Germinal center (tissue), 1 donor: Measurements from ENCODE around the gene PARD3.
"Not testable (repeated sequence)": the region's sequence is repeated elsewhere in the genome, so short reads cannot be mapped to it uniquely, and the experiment has no call there.

Experiments
- DNase-seq: peaks from one replicate; pipeline ENCODE4 v3.0.0; 2012; ENCODE audit warnings: mixed read lengths, low spot score

PARD3 gene

GRCh38 chr10:34098821-34099567 lies 716.1 kb downstream of the PARD3 start:
- DNase-seq, result no peak

DNA sequence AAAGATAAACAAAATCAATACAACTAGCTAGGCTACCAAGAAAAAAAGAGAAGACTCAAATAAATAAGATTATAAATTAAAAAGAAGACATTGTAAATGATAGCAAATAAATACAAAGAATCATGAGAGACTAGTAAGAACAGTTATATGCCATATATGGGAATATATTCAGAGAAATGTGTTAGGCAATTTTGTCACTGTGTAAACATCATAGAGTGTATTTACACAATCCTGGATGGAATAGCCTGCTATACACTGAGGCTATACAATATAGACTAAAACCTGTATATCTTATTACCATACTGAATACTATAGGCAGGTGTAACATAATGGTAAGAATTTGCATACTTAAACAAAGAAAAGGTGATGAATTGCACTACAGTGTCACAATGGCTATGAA lies 717.4 kb downstream of the PARD3 start:
- no peak for DNase-seq

DNA sequence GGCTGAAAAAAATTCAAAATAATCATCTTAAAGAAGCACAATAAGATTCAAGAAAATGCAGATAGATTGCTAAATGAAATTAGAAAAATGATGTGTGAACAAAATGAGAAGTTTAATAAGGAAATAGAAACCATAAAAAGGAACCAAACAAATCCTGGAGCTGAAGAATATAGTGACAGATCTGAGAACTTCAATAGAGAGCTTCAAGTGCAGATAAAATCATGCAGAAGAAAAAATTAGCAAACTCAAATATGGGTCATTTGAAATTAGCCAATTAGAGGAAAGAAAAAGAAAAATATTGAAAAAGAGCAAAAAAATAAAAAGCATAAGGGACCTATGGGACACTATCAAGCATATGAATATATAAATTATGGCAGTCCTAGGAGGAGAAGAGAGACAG lies 720.1 kb downstream of the PARD3 start:
- DNase-seq, result no peak

GRCh38 chr10:34094146-34094696 lies 720.9 kb downstream of the PARD3 start:
- DNase-seq, result no peak

DNA sequence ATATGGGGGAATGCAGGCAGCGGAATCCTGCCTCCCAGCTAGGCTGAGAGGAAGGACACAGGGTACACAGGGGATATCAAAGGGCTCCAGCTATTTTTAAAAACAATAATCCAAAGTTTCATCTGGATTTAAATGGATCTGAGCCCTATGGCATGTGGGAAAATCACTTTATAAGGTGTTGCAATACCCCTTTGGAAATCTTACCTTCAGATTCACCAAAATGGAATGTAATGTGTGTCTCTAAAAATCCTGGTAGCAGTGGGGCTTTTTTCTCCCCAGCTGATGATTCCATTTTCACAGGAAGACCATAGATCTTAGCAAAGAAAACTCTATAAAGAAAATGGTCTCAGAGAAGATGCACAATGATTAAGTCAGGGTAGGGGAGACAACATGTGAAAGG lies 722.2 kb downstream of the PARD3 start:
- no peak for DNase-seq

DNA sequence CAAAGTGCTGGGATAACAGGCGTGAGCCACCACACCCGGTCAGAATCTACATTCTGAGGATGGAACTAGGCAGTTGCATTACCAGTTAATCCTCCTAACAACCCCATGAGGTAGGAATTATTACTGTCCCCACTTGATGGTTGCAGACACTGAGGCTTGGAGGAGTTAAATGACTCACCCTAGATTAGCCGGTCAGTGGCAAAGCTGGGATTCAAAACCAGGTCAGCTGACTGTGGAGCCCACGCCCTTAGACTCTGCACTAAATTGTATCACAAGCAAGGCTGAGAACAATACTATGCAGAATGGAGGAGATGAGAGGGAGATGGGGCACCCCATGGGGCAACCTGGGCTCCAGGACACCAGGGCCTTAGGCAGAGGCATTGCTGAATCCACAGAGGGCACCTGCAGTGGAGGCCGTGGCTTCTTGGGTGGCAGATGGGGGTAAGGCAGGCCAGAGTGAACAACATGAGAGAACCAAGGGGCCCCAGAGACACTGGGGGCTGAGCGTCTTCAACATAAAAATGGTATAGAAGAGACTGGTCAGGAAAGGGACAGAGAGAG lies 723.4 kb downstream of the PARD3 start:
- no peak for DNase-seq

DNA sequence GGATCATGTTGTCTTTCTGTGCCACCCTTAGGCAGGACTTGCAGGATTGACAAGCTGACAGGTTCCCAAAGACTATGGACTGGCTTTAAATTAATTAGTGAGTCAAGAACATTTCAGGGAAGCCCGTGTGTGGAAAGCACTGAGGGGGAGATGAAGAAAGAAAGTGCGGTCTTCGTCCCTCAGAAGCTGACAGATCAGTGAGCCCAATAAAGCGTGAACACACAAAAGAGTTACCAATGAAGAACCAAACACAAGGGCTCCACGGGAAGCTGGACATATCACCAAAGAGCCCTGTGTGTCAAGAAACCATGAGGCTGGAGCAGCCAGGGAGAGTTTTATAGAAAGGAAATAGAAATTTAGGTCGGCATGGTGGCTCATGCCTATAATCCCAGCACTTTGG lies 725.8 kb downstream of the PARD3 start:
- DNase-seq, result no peak

GRCh38 chr10:34088208-34088794 lies 726.8 kb downstream of the PARD3 start:
- DNase-seq, result no peak

DNA sequence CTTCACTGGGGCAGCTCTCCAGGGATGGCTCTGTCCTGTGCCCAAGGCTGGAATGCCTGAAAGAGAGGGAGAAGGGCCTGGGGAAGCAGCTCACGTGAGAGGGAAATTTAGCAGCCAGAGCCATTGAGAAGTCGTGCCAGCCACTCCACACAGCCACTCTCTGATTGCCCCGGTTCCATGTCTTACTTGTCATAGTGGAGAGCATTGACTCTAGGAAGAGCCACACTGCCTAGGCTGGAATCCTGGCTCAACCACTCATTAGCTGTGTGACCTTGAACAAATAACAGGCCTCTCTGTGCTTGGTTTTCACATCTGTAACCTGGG lies 728.0 kb downstream of the PARD3 start:
- DNase-seq, result no peak

DNA sequence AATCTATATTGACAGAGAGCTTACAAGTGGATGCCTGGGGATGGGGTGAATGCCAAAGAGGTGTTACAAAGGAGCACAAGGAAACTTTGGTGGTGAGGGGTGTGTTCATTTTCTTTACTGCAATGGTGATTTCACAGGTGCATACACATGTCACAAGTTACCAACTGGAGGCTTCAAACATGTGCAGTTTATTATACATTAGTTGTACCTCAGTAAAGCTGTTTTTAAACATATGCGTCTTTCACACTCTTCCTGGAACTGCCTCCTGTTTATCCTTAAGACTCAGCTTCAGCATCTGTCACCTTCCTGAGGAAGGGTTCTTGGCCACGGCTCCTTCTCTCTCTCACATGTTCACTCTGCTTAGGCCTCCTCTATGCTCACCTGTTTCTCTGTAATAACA lies 731.5 kb downstream of the PARD3 start:
- DNase-seq, result no peak

DNA sequence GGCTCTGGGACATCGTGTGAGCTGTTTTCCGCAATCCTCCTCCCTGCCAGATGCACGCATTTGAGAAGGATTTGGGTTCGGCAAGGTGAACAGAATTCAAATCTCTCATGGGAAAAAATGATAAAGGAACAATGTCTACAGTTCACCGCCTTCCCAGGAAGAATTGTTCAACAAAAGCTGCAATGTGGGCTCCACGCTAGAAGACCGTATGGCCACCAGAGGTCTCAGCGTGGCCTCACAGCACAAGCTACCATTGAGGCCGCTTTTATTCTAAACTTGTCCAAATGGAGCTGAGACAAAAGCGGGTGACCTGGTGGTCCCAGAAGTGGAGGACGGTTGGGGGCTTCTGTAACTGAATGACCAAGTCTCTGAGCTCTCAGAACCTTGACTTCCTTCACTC lies 733.1 kb downstream of the PARD3 start:
- DNase-seq, result no peak

GRCh38 chr10:34081347-34081743 lies 733.8 kb downstream of the PARD3 start:
- no peak for DNase-seq

DNA sequence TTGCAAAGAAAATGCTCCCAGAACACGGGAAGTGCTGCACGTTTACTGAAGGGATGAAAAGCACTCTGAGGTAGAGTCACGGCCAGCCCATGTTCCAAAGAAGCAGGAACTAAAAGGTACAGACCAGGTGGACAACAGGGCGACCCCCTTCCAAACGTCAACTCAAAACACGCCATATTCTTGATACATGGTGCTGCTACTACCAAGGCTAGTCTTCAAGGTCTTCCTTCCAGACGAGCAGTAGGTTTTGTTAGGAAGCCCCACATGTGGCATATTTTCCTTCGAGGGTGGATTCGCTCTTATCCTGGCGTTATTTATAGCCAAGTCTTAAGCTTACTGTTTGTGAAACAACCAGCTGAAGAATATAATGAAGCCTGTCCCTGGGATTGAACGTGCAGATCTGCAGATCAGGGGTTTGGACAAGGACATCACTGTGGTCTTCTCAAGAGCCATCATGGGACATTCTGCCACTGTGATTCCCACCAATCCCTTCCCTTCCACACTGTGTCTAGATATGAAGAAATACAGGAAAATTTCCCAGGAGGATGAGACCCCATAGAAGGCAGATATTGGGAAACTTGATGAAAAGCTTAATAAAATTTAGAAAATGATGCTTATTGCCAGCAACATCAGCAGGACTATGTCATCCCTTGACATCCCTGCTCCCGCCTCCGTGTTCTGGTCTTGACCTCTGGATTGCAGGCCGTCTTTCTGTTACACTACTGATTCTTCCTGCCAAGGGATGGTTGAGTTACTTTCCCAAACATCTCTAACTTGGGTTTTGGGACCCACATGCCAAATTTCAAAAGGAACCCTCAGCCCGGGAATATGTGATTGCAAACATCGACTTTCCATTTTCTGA lies 734.4 kb downstream of the PARD3 start:
- DNase-seq, result no peak

GRCh38 chr10:34079702-34080484 lies 735.2 kb downstream of the PARD3 start:
- DNase-seq, result no peak

DNA sequence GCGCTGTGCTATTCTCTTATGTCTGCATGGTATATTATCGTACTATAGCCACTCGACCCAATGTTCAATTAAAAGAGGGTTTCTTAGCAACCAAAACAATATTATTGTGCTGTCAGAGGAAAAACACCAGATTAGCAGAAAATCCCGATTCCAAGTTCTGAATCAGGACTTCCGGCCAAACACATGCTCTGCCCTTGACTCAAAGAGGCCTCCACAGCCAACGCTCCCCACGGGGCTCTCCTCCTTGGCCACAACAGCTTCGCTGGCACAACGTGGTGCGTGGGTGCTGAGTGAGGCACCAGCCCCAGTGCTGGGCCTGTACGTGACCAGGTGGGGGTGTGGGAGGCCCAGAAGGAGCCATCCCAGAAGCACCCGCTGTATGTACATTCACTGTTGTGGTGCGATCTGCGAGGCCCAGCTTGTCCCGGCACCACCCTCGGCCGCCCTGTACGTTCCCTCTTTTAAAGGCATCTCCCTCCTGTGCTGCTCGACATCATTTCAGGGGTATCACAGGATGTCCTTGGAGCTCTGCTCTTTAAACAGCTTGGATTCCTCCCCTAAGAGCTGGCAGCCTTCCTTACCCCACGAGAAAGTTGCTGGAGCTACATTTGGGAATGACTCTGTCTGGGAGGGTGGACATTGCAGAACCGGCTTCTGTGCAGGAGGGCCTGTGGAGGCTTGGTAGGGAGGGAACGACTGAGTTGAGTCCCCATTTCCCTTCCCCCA lies 736.2 kb downstream of the PARD3 start:
- no peak for DNase-seq

DNA sequence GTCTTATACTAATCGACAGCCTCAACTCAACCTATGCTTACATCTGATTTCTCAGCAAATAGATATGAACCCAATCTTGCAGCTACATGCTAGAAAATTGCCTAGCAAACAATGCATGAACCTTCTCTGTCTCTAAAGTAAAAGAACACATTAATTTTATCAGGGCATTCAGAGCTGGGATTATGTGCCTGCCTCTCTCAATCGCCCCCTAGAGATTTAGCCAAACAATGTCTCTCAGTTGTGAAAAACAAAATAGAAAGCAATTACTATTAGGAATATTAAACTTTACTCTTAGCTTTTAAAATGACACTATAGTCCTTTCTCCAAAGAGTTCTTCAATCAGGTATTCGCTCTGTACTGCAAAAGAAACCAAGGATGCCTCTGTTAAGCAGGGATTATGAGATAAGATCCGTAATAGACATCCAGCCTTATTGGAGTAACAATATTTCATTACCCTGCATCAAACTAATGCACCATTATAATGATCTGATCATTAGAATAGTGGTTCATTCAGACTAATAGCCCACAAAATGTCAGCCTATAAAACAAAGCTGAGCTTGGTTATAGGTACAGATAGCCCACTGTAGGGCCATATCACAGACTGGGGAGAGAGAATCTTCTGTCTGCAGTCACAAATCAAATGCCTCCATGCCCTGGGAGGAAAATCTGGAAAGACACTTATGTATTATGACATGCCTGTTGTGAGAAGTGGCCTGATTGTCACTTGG lies 736.9 kb downstream of the PARD3 start:
- no peak for DNase-seq

DNA sequence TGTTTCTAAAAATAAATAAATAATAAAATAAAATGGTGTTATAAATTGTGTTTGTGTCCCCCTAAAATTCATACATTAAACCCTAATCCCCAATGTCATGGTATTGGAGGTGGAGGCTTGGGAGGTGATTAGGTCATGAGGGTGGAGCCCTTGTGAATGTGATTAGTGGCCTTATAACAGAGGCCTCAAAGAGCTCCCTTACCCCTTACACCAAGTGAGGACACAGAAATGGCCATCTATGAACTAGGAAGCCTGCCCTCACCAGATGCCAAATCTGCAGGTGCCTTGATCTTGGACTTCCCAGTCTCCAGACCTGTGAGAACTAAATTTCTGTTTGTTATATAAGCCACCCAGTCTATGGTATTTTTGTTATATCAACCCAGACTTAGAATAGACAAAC lies 738.7 kb downstream of the PARD3 start:
- no peak for DNase-seq

DNA sequence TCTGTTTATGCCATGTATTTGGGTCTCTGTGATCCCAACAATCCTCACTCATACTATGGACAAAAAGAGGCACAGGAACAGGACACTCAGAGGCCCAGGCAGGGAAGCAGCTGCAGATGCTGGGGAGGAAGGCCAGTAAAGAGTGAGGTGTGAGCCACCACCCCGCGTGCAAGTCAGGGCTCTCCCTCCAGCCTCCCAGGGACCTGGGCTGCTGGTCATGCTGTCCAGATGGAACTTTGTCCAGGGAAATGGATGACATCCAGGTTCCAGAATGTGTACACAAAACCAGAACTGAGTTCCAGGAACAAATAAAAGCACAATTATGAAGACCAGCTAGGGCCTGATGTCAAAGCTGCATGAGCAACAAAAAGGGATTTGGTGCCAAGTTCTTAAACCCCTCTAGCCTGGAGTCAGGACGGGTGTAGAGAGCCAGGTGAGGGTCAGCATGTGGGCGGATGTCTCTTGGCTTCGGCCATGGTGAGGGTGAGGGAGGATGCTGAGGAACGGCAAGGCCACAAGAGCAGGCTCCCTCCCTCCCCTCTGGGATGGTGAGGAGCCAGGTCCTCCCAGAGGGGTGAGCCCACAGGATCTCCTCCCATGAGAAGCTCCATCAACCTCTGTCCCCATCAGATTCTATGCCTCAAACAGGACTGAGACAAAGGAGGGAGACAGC lies 739.7 kb downstream of the PARD3 start:
- DNase-seq, result no peak

DNA sequence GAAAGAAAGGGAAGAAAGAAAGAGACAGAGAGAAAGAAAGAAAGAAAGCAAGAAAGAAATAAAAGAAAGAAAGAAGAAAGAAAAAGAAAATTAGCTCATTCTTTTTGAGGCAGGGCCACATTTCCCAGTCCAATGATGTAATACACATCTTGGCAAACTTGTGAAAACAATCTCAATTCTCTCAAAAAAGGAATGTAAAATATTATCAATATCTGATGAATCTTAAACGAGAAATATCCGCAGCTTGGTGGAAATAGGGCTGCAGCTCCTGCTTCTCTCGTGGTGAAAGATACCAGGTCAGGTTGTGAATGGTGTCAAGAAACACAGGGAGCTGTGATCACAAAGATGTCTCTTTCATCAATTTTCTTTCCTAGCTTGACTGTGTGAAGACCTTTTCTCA lies 741.0 kb downstream of the PARD3 start:
- DNase-seq, result no peak

- DNase-seq, result not testable (repeated sequence)
Measured at GRCh38 chr10:34067741-34068140, 747.4 kb downstream of the PARD3 start.
